ENCODE measurements around the gene MAGOHB. TPM values are rescaled to one million over a fixed set of nuclear protein-coding genes. Genes with fewer than 3 reads are reported as not detected.

Gene MAGOHB
- total RNA-seq, 6 experiments from 2014 or later, result 6.6 to 11.8 (median 9.6) TPM

- ATAC-seq, result no peak
- TF ChIP-seq POLR2A (IDR thresholded peaks at IDR 0.05), result no peak
- TF ChIP-seq, protein P1, sequence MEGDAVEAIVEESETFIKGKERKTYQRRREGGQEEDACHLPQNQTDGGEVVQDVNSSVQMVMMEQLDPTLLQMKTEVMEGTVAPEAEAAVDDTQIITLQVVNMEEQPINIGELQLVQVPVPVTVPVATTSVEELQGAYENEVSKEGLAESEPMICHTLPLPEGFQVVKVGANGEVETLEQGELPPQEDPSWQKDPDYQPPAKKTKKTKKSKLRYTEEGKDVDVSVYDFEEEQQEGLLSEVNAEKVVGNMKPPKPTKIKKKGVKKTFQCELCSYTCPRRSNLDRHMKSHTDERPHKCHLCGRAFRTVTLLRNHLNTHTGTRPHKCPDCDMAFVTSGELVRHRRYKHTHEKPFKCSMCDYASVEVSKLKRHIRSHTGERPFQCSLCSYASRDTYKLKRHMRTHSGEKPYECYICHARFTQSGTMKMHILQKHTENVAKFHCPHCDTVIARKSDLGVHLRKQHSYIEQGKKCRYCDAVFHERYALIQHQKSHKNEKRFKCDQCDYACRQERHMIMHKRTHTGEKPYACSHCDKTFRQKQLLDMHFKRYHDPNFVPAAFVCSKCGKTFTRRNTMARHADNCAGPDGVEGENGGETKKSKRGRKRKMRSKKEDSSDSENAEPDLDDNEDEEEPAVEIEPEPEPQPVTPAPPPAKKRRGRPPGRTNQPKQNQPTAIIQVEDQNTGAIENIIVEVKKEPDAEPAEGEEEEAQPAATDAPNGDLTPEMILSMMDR (IDR thresholded peaks at IDR 0.05), result no peak
- Histone ChIP-seq H3K9me3 (no peaks in the 10 kb centered on the region), H3K36me3 (no peaks in the 10 kb centered on the region), H3K27ac (no peak overlapping the region), H3K4me1 (no peaks in the 10 kb centered on the region), H3K27me3 (no peaks in the 10 kb centered on the region), H3K4me3 (no peak overlapping the region)
- intact Hi-C loops (cut with DNase I), result no loop called here
- WGBS (ENCODE audit: insufficient coverage, low coverage, low lambda C conversion rate, missing lambda C conversion rate), result 33% methylated on average over 4 of the region's 4 CpGs
- no peak for DNase-seq
Measured at GRCh38 chr12:10645910-10646309, 32.5 kb upstream of the MAGOHB start.

GRCh38 chr12:10641735-10642500, 28.5 kb upstream of the MAGOHB start:
- H3K27me3 ChIP-seq, result no peaks in the 10 kb centered on the region
- no peak overlapping the region for H3K4me3 ChIP-seq
- TF ChIP-seq, protein P1 (IDR thresholded peaks at IDR 0.05), result no peak
- TF ChIP-seq POLR2A (IDR thresholded peaks at IDR 0.05), result no peak
- peak in 3 of 4 donors; percentile 20 to 84 (median 66) for ATAC-seq
- H3K4me1 ChIP-seq, result no peaks in the 10 kb centered on the region
- no peak overlapping the region for H3K27ac ChIP-seq
- no peaks in the 10 kb centered on the region for H3K36me3 ChIP-seq
- no peak for DNase-seq
- WGBS (ENCODE audit: insufficient coverage, low coverage, low lambda C conversion rate, missing lambda C conversion rate), result 47% methylated on average over 3 of the region's 6 CpGs
- intact Hi-C loops (cut with DNase I), result no loop called here
- no peaks in the 10 kb centered on the region for H3K9me3 ChIP-seq

DNA sequence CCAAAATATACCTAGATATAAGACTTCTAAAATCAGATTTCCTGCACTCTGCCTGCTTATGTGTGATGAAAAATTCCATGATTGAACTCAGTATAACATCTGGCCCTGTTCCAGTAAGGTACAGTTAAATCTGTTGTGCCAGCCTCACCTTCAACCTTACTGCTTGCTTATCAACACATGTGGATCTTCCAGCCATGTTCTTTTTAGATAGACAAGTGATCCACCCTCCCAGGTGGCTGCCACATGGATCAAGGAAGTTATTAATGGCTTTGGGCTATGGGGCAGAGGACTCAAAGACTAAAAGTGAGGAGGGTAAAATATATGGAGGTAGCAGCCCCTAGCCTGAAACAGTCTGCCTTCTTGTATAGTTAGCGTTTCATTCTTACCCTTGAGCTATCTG, 25.3 kb upstream of the MAGOHB start:
- WGBS (ENCODE audit: insufficient coverage, low coverage, low lambda C conversion rate, missing lambda C conversion rate), result 75% methylated on average over 1 of the region's 1 CpG
- intact Hi-C loops (cut with DNase I), result no loop called here

DNA sequence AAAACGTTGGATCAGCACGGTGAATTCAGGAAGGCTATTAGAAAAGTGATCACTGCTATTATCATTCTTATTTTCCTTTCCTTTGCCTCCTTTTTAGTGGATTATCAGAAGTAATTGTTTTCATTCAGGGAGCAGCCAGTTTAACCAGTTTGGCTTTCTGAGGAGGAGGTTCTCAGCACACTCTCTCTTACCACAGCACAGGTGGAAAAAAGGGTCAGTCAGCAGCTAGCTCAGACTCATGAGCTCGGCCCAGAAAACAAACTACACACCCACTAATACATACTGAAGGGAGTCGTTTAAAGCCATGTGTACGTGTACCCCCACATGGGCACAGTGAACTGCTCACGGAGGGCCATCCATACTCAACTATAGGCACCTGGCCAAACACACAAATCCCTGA, 23.2 kb upstream of the MAGOHB start:
- no peaks in the 10 kb centered on the region for H3K4me1 ChIP-seq
- intact Hi-C loops (cut with DNase I), result no loop called here
- no peak for DNase-seq
- no peak overlapping the region for H3K4me3 ChIP-seq
- no peak for ATAC-seq
- H3K27me3 ChIP-seq, result no peaks in the 10 kb centered on the region
- no peak for TF ChIP-seq POLR2A (IDR thresholded peaks at IDR 0.05)
- TF ChIP-seq, protein P1 (IDR thresholded peaks at IDR 0.05), result no peak
- no peaks in the 10 kb centered on the region for H3K9me3 ChIP-seq
- H3K27ac ChIP-seq, result no peak overlapping the region
- WGBS (ENCODE audit: insufficient coverage, low coverage, low lambda C conversion rate, missing lambda C conversion rate), result 55% methylated on average over 6 of the region's 6 CpGs
- H3K36me3 ChIP-seq, result no peaks in the 10 kb centered on the region

More for the DNA sequence above, 25.3 kb upstream of the MAGOHB start:
- DNase-seq (no peak), ATAC-seq (no peak)
- Histone ChIP-seq H3K27ac (no peak overlapping the region), H3K36me3 (no peaks in the 10 kb centered on the region), H3K9me3 (no peaks in the 10 kb centered on the region), H3K4me1 (no peaks in the 10 kb centered on the region), H3K27me3 (no peaks in the 10 kb centered on the region), H3K4me3 (no peak overlapping the region)
- TF ChIP-seq, protein P1 (IDR thresholded peaks at IDR 0.05), result no peak
- no peak for TF ChIP-seq POLR2A (IDR thresholded peaks at IDR 0.05)
